Measurements from ENCODE around the gene PLK2. TPM values are rescaled to one million over a fixed set of nuclear protein-coding genes. Genes with fewer than 3 reads are reported as not detected.

The PLK2 gene
- total and polyA plus RNA-seq, 9 donors = 14.7 to 310 (median 41.1) TPM

DNA sequence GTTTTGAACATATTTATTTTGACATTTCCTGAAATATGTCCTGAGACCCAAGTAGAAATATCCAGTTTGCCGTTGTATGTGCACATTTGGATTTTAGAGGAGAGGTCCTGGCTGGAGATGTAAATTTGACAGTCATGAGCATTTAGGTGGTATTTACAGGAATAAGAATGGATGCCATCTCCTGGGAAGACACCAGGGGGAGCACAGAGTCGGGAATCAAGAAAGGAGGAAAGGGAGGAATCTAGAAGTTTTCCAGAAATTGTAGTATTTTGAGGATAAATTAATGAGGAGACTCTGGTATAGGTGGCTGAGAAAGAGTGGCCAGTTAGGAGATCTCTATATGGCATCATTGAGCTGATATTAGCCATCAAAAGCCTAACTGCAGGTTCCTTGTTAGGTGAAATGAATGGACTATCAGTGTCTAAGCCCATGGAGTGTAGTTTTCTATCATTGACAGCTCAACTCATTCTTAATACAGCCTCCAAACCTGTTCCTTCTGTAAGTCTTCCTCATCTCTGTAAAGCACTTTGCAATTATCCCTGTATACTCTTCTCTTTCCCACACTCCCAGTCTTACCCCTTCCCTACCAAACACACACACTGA is 38.6 kb upstream of the PLK2 start:
- H3K27ac ChIP-seq = no peak overlapping the region
- no peak for TF ChIP-seq POLR2A (IDR thresholded peaks at IDR 0.05)
- peak in 2 of 3 donors; percentile 53 to 65 for TF ChIP-seq CTCF (IDR thresholded peaks at IDR 0.05)
- H3K36me3 ChIP-seq = no peaks in the 10 kb centered on the region
- intact Hi-C loops (cut with DNase I) = loop anchor here (5.0 to 10.0 kb wide), 4 partner anchors 346 to 356 kb away; no protein-coding TSS in a partner anchor
- no peak overlapping the region for H3K4me3 ChIP-seq
- H3K9me3 ChIP-seq = no peaks in the 10 kb centered on the region
- peak in 3 of 5 donors; percentile 25 to 68 (median 37) for DNase-seq
- WGBS, 3 donors = 8 to 10% (median 9%) methylated on average over 2 of the region's 2 CpGs
- H3K27me3 ChIP-seq = no peaks in the 10 kb centered on the region
- H3K4me1 ChIP-seq (ENCODE audit: insufficient read depth) = no peaks in the 10 kb centered on the region

DNA sequence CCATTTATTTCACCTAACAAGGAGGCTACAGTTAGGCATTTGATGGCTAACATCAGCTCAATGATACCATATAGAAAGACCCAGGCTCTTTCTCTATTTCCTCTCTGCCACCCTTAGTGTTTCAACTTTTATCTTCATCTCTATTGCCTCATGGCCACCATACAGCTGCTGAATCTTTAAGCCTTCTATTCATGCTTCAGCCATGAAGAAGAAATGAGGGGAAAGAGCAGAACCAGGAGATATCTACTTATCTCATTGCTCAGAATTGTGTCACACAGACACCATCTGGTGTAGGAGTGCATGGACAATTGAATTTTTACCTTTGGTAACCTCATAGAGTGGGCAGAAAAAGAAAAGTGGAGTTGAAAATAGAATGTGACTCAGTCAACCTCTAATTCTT is 38.0 kb upstream of the PLK2 start:
- Histone ChIP-seq H3K27me3 (no peaks in the 10 kb centered on the region), H3K4me3 (no peak overlapping the region), H3K4me1 (ENCODE audit: insufficient read depth) (no peaks in the 10 kb centered on the region), H3K9me3 (no peaks in the 10 kb centered on the region), H3K36me3 (no peaks in the 10 kb centered on the region), H3K27ac (no peak overlapping the region)
- intact Hi-C loops (cut with DNase I) = loop anchor here (5.0 to 10.0 kb wide), 4 partner anchors 347 to 357 kb away; no protein-coding TSS in a partner anchor
- no peak for DNase-seq
- no peak for TF ChIP-seq POLR2A (IDR thresholded peaks at IDR 0.05)
- TF ChIP-seq CTCF (IDR thresholded peaks at IDR 0.05) = no peak
- TF ChIP-seq EP300 (IDR thresholded peaks at IDR 0.05) = no peak

- intact Hi-C loops (cut with DNase I) = loop anchor here (5.0 to 10.0 kb wide), 4 partner anchors 347 to 357 kb away; no protein-coding TSS in a partner anchor
- 83 to 89% (median 84%) methylated on average over 5 of the region's 5 CpGs for WGBS, 3 donors
- DNase-seq = no peak
These were observed 37.5 kb upstream of the PLK2 start for GRCh38 chr5:58497386-58497785.

DNA sequence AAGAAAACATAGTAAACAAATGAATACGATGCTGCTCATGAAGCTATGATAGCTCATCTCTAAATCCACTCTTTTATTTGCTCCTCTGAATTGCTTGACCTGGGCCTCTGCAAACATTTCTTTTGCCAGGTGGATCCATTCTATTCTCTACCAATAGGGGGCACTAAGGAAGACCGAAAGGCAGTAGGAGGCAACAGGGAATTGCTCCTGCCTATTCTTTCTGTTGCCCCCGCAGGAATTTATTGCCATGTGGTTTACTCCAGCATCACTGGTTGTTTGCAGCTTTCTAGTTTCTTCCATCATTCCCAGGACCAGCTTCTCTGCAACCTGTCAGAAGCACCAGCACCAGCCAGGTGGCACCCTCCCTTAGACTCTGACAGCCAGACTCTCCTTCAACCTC is 36.6 kb upstream of the PLK2 start:
- H3K27me3 ChIP-seq = no peaks in the 10 kb centered on the region
- no peaks in the 10 kb centered on the region for H3K4me1 ChIP-seq (ENCODE audit: insufficient read depth)
- no peak overlapping the region for H3K4me3 ChIP-seq
- no peak overlapping the region for H3K27ac ChIP-seq
- H3K36me3 ChIP-seq = no peaks in the 10 kb centered on the region
- TF ChIP-seq POLR2A (IDR thresholded peaks at IDR 0.05) = no peak
- no peak for TF ChIP-seq EP300 (IDR thresholded peaks at IDR 0.05)
- TF ChIP-seq CTCF (IDR thresholded peaks at IDR 0.05) = no peak
- DNase-seq = no peak
- H3K9me3 ChIP-seq = no peaks in the 10 kb centered on the region
- intact Hi-C loops (cut with DNase I) = loop anchor here (5.0 to 10.0 kb wide), 4 partner anchors 348 to 358 kb away; no protein-coding TSS in a partner anchor
- WGBS, 3 donors = 70 to 75% (median 73%) methylated on average over 3 of the region's 3 CpGs

More at GRCh38 chr5:58497386-58497785, 37.5 kb upstream of the PLK2 start:
- H3K9me3 ChIP-seq = no peaks in the 10 kb centered on the region
- H3K27ac ChIP-seq = no peak overlapping the region
- no peaks in the 10 kb centered on the region for H3K36me3 ChIP-seq
- H3K4me3 ChIP-seq = no peak overlapping the region
- no peaks in the 10 kb centered on the region for H3K4me1 ChIP-seq (ENCODE audit: insufficient read depth)
- no peaks in the 10 kb centered on the region for H3K27me3 ChIP-seq
- TF ChIP-seq CTCF (IDR thresholded peaks at IDR 0.05) (no peak), EP300 (IDR thresholded peaks at IDR 0.05) (no peak), POLR2A (IDR thresholded peaks at IDR 0.05) (no peak)
